Esophagus muscularis mucosa (tissue), 4 donors: ENCODE measurements around the gene CLTA. TPM values are rescaled to one million over a fixed set of nuclear protein-coding genes. Genes with fewer than 3 reads are reported as not detected.

Source experiments
- DNase-seq: peaks from one replicate; pipeline ENCODE4 v3.0.0-alpha.2; 2017; ENCODE audit errors: extremely low spot score
- H3K27ac ChIP-seq, 4 donors: fragments of 200-600 bp; sonication (generic); replicated peaks in 1 of 4; 1 replicate in 3 of 4; 2 replicates in 1 of 4; pipeline ENCODE4 v1.5.1; 2016 to 2019; ENCODE audit warnings: mild to moderate bottlenecking in 1 of 4
- H3K27me3 ChIP-seq, 4 donors: fragments of 200-600 bp; sonication (generic); one replicate each; pipeline versions ENCODE4 v1.5.1 to v1.6.0; 2016 to 2019
- H3K36me3 ChIP-seq, 4 donors: fragments of 200-600 bp; sonication (generic); one replicate each; pipeline ENCODE4 v1.5.1; 2016 to 2019
- H3K4me1 ChIP-seq, 4 donors: fragments of 200-600 bp; sonication (generic); one replicate each; pipeline ENCODE4 v1.5.1; 2016 to 2019
- H3K4me3 ChIP-seq, 4 donors: fragments of 200-600 bp; sonication (generic); 1 replicate in 2 of 4; 2 replicates in 2 of 4; pipeline ENCODE4 v1.5.1; 2016 to 2019; ENCODE audit warnings: mild to moderate bottlenecking in 4 of 4, moderate library complexity in 1 of 4
- H3K9me3 ChIP-seq, 4 donors: fragments of 200-600 bp; sonication (generic); 1 replicate in 3 of 4; 2 replicates in 1 of 4; pipeline ENCODE4 v1.5.1; 2016 to 2019
- CTCF ChIP-seq, 3 experiments: fragments of 200-600 bp in 2 of 3; fragments of 450-650 bp in 1 of 3; sonication (generic) in 2 of 3; IDR thresholded peaks; one replicate each; pipeline ENCODE4 v1.5.1; 2017 to 2019; ENCODE audit warnings: antibody characterized with exemption in 3 of 3, mild to moderate bottlenecking in 2 of 3, moderate library complexity in 1 of 3
- EP300 ChIP-seq: sonication (generic); formaldehyde crosslinking; IDR thresholded peaks from one replicate; pipeline ENCODE4 v1.6.1; 2017; ENCODE audit warnings: antibody characterized with exemption
- POLR2A ChIP-seq: fragments of 450-650 bp; IDR thresholded peaks from one replicate; pipeline ENCODE4 v1.6.1; 2017; ENCODE audit warnings: antibody characterized with exemption, moderate library complexity, mild to moderate bottlenecking, low read depth
- POLR2AphosphoS5 ChIP-seq, 2 donors: sonication (generic); formaldehyde crosslinking; IDR thresholded peaks; one replicate each; pipeline ENCODE4 v1.6.1; 2017; ENCODE audit warnings: antibody characterized with exemption in 2 of 2
- WGBS: methylation state at CpG from one replicate; pipeline ENCODE4 v1.1.5; 2018; 5-methylcytosine and 5-hydroxymethylcytosine counted together
- intact Hi-C: fragments of 100-400 bp; cut with DNase I; formaldehyde crosslinking; loops from one replicate; pipeline ENCODE4 v1.15.1; 2023
- total RNA-seq, 4 donors: library from RNA; depleted of rRNA; stranded (reverse); fragments of >200 nt; gene quantifications; one replicate each; pipeline versions ENCODE4 v1.1.0 to v1.2.1, GENCODE V29; 2016

Gene CLTA
- 100 to 1,000 TPM; 125 to 178 (median 159) TPM for total RNA-seq

GRCh38 chr9:36190388-36191289 is at the start of gene CLTA:
CLTA (plus strand) TSS chr9:36190921; CDS start chr9:36191057, 136 bp downstream.
- intact Hi-C loops, result loop anchor here (5.0 to 10.0 kb wide), 2 partner anchors 64 to 137 kb away; partner anchors contain the start of gene GNE
- peak; percentile 65 for TF ChIP-seq POLR2A
- peak; percentile 52 to 61 (median 56) for TF ChIP-seq CTCF (IDR thresholded peaks at IDR 0.05)
- peak; percentile 94 to 97 for TF ChIP-seq POLR2AphosphoS5 (IDR thresholded peaks at IDR 0.05)
- no peak for TF ChIP-seq EP300
- Histone ChIP-seq H3K9me3 (no peaks in the 10 kb centered on the region), H3K27ac (peak within 1 kb of the TSS; percentile 91 to 94 (median 92)), H3K4me1 (peaks cover 36 to 51% (median 47%) of the 10 kb centered on the region in 4 donors), H3K36me3 (peaks cover 0 to 10% (median 4%) of the 10 kb centered on the region in 4 donors), H3K27me3 (no peaks in the 10 kb centered on the region), H3K4me3 (peak within 1 kb of the TSS; percentile 82 to 95 (median 92))
- under 1% methylated on average over 41 of the region's 68 CpGs for WGBS
- DNase-seq, result peak; percentile 99

GRCh38 chr9:36141288-36141687 is 49.4 kb upstream of the CLTA start:
- Histone ChIP-seq H3K27ac (peak overlapping the region; percentile 88 to 94 (median 91)), H3K9me3 (no peaks in the 10 kb centered on the region), H3K4me1 (peaks cover 42 to 95% (median 87%) of the 10 kb centered on the region in 4 donors), H3K36me3 (peaks cover 0 to 9% (median 0%) of the 10 kb centered on the region in 4 donors), H3K27me3 (no peaks in the 10 kb centered on the region), H3K4me3 (no peak overlapping the region)
- 40% methylated on average over 4 of the region's 4 CpGs for WGBS
- no peak for DNase-seq
- no peak for TF ChIP-seq EP300
- TF ChIP-seq CTCF (IDR thresholded peaks at IDR 0.05), result peak; percentile 48 to 64 (median 53)
- TF ChIP-seq POLR2A, result no peak
- peak in 1 of 2 donors; percentile 21 for TF ChIP-seq POLR2AphosphoS5 (IDR thresholded peaks at IDR 0.05)
- intact Hi-C loops, result loop anchor here (2.0 kb wide), 1 partner anchor 26 kb away; no protein-coding TSS in a partner anchor

GRCh38 chr9:36141761-36142160 is 49.0 kb upstream of the CLTA start:
- Histone ChIP-seq H3K36me3 (peaks cover 0 to 12% (median 0%) of the 10 kb centered on the region in 4 donors), H3K9me3 (no peaks in the 10 kb centered on the region), H3K4me3 (no peak overlapping the region), H3K4me1 (peaks cover 42 to 99% (median 88%) of the 10 kb centered on the region in 4 donors), H3K27me3 (no peaks in the 10 kb centered on the region), H3K27ac (peak overlapping the region; percentile 88 to 94 (median 91))
- TF ChIP-seq EP300, result no peak
- TF ChIP-seq POLR2AphosphoS5 (IDR thresholded peaks at IDR 0.05), result no peak
- no peak for TF ChIP-seq POLR2A
- TF ChIP-seq CTCF (IDR thresholded peaks at IDR 0.05), result no peak
- WGBS, result 91% methylated on average over 7 of the region's 7 CpGs
- intact Hi-C loops, result loop anchor here (2.0 kb wide), 1 partner anchor 25 kb away; no protein-coding TSS in a partner anchor
- DNase-seq, result no peak

GRCh38 chr9:36142510-36143244 is 48.0 kb upstream of the CLTA start:
- Histone ChIP-seq H3K4me1 (peaks cover 37 to 100% (median 89%) of the 10 kb centered on the region in 4 donors), H3K27ac (peak overlapping the region; percentile 88 to 94 (median 91)), H3K27me3 (no peaks in the 10 kb centered on the region), H3K36me3 (peaks cover 0 to 14% (median 0%) of the 10 kb centered on the region in 4 donors), H3K9me3 (no peaks in the 10 kb centered on the region), H3K4me3 (peak overlapping the region; percentile 38 to 45 (median 41))
- intact Hi-C loops, result no loop called here
- no peak for DNase-seq
- 25% methylated on average over 12 of the region's 12 CpGs for WGBS
- peak; percentile 29 to 38 for TF ChIP-seq POLR2AphosphoS5 (IDR thresholded peaks at IDR 0.05)
- no peak for TF ChIP-seq CTCF (IDR thresholded peaks at IDR 0.05)
